GM12878 (cell line): ENCODE measurements around the gene POLR2F. TPM values are rescaled to one million over a fixed set of nuclear protein-coding genes. Genes with fewer than 3 reads are reported as not detected.

Experiments used
- DPF2 ChIP-seq: fragments of 450-650 bp; IDR thresholded peaks from 2 replicates; pipeline ENCODE4 v1.6.1; 2017; ENCODE audit warnings: mild to moderate bottlenecking
- NFXL1 ChIP-seq: fragments of 450-650 bp; IDR thresholded peaks from 2 replicates; pipeline ENCODE4 v1.6.1; 2017; ENCODE audit warnings: antibody characterized with exemption, mild to moderate bottlenecking, borderline replicate concordance
- PAX5 ChIP-seq: IDR thresholded peaks from 2 replicates; pipeline ENCODE4 v1.6.1; 2011; ENCODE audit warnings: low read depth, low read length, borderline replicate concordance
- polyA plus RNA-seq, 11 experiments: library from polyadenylated mRNA; depleted of rRNA in 4 of 11; unstranded in 6 of 11; stranded (reverse) in 5 of 11; fragments of >200 nt; fragmentation: Nextera tagmentation in 4 of 11; fragmentation: Illumina TruSeq in 1 of 11; extraction: Ambion mirVana in 4 of 11; extraction: Trizol in 1 of 11; gene quantifications; 1 replicate in 1 of 11; 2 replicates in 10 of 11; pipeline versions ENCODE4 v1.2.1 to v1.2.3, GENCODE V29; 2011 to 2016; ENCODE audit warnings: inconsistent platforms in 2 of 11, missing spikeins in 2 of 11, low read depth in 1 of 11
- total RNA-seq, 4 experiments: library from RNA; depleted of rRNA in 3 of 4; stranded (reverse); fragments of >200 nt in 3 of 4; fragmentation: Illumina TruSeq in 1 of 4; extraction: Trizol in 1 of 4; gene quantifications; 2 replicates each; pipeline versions ENCODE4 v1.2.1 to v1.2.3, GENCODE V29; 2013 to 2021
- TF ChIP-seq, protein P1 (sequence below): fragments of 450-650 bp; IDR thresholded peaks from 2 replicates; pipeline ENCODE4 v1.6.1; 2017; ENCODE audit warnings: mild to moderate bottlenecking, moderate library complexity
- TF ChIP-seq, protein P2 (sequence below): IDR thresholded peaks from 2 replicates; pipeline ENCODE4 v1.6.1; 2012; ENCODE audit warnings: mild to moderate bottlenecking, low read depth, low read length

POLR2F gene
- total and polyA plus RNA-seq, 10 of the 15 experiments (the other 5 are each of a cell fraction or from before 2014, with no cell fraction given) = 71.9 to 218 (median 100.0) TPM

DNA sequence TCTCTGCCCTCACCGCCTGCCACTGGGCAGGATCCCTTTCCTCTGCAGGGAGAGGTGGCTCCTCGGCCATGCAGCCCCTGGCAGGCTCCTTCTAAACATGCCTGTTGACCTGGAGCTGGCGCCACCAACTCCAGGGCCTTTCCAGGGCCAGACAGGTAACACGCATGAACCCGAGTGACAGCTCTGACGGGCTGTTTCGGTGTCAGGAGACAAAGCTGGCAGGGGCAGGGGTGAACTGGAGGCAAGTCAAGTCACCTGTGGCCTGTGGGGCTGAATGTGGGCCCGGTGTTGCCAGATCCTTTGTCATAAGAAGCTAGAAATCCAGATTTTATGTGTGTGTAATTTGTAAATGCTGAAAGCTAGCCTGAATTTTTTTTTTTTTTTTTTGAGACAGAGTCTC, 11.4 kb upstream of the POLR2F start (continued):
- TF ChIP-seq, protein P1, sequence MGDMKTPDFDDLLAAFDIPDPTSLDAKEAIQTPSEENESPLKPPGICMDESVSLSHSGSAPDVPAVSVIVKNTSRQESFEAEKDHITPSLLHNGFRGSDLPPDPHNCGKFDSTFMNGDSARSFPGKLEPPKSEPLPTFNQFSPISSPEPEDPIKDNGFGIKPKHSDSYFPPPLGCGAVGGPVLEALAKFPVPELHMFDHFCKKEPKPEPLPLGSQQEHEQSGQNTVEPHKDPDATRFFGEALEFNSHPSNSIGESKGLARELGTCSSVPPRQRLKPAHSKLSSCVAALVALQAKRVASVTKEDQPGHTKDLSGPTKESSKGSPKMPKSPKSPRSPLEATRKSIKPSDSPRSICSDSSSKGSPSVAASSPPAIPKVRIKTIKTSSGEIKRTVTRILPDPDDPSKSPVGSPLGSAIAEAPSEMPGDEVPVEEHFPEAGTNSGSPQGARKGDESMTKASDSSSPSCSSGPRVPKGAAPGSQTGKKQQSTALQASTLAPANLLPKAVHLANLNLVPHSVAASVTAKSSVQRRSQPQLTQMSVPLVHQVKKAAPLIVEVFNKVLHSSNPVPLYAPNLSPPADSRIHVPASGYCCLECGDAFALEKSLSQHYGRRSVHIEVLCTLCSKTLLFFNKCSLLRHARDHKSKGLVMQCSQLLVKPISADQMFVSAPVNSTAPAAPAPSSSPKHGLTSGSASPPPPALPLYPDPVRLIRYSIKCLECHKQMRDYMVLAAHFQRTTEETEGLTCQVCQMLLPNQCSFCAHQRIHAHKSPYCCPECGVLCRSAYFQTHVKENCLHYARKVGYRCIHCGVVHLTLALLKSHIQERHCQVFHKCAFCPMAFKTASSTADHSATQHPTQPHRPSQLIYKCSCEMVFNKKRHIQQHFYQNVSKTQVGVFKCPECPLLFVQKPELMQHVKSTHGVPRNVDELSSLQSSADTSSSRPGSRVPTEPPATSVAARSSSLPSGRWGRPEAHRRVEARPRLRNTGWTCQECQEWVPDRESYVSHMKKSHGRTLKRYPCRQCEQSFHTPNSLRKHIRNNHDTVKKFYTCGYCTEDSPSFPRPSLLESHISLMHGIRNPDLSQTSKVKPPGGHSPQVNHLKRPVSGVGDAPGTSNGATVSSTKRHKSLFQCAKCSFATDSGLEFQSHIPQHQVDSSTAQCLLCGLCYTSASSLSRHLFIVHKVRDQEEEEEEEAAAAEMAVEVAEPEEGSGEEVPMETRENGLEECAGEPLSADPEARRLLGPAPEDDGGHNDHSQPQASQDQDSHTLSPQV = no peak
- TF ChIP-seq PAX5 (no peak), DPF2 (no peak), NFXL1 (no peak)
- TF ChIP-seq, protein P2, sequence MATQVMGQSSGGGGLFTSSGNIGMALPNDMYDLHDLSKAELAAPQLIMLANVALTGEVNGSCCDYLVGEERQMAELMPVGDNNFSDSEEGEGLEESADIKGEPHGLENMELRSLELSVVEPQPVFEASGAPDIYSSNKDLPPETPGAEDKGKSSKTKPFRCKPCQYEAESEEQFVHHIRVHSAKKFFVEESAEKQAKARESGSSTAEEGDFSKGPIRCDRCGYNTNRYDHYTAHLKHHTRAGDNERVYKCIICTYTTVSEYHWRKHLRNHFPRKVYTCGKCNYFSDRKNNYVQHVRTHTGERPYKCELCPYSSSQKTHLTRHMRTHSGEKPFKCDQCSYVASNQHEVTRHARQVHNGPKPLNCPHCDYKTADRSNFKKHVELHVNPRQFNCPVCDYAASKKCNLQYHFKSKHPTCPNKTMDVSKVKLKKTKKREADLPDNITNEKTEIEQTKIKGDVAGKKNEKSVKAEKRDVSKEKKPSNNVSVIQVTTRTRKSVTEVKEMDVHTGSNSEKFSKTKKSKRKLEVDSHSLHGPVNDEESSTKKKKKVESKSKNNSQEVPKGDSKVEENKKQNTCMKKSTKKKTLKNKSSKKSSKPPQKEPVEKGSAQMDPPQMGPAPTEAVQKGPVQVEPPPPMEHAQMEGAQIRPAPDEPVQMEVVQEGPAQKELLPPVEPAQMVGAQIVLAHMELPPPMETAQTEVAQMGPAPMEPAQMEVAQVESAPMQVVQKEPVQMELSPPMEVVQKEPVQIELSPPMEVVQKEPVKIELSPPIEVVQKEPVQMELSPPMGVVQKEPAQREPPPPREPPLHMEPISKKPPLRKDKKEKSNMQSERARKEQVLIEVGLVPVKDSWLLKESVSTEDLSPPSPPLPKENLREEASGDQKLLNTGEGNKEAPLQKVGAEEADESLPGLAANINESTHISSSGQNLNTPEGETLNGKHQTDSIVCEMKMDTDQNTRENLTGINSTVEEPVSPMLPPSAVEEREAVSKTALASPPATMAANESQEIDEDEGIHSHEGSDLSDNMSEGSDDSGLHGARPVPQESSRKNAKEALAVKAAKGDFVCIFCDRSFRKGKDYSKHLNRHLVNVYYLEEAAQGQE = no peak
